OCI-LY3 (cell line): ENCODE data around the gene HELZ2.
A peak's percentile ranks its signal among the peaks of the same experiment; 100 is the strongest.

Experiments used
- H2AFZ ChIP-seq: fragments of 200-600, 300-600 bp; shearing (Covaris generic); 2 replicates; pipeline ENCODE4 v1.6.0; 2014; ENCODE audit warnings: antibody characterized with exemption, low read depth, low read length
- H3K27ac ChIP-seq: fragments of 200-600, 300-600 bp; sonication (generic); 2 replicates; pipeline ENCODE4 v1.5.1; 2014; ENCODE audit warnings: mild to moderate bottlenecking, low read length, moderate library complexity, mixed read lengths
- H3K27me3 ChIP-seq: fragments of 200-600, 300-600 bp; sonication (generic); 2 replicates; pipeline ENCODE4 v1.6.1; 2014; ENCODE audit warnings: low read depth, low read length, mixed read lengths
- H3K36me3 ChIP-seq: fragments of 200-600, 300-600 bp; sonication (generic); replicated peaks from 2 replicates; pipeline ENCODE3; 2014; ENCODE audit warnings: low read depth, low read length, mixed read lengths
- H3K4me1 ChIP-seq: fragments of 300-600, 200-600 bp; sonication (generic); 2 replicates; pipeline ENCODE4 v1.6.1; 2014; ENCODE audit warnings: low read length, mixed read lengths
- H3K4me2 ChIP-seq: fragments of 200-600, 300-600 bp; sonication (generic); 2 replicates; pipeline ENCODE4 v1.6.1; 2014; ENCODE audit warnings: low read length, mixed read lengths
- H3K4me3 ChIP-seq: fragments of 300-600, 200-600 bp; sonication (generic); 2 replicates; pipeline ENCODE4 v1.5.1; 2014; ENCODE audit warnings: antibody characterized with exemption, mild to moderate bottlenecking, low read length, moderate library complexity
- H3K79me2 ChIP-seq: fragments of 300-600, 200-600 bp; shearing (Covaris generic); 2 replicates; pipeline ENCODE4 v1.6.1; 2014; ENCODE audit warnings: mild to moderate bottlenecking, low read length, mixed read lengths
- H3K9ac ChIP-seq: fragments of 300-600, 200-600 bp; shearing (Covaris generic); 2 replicates; pipeline ENCODE4 v1.6.0; 2014; ENCODE audit warnings: mild to moderate bottlenecking, low read length, moderate library complexity
- H3K9me3 ChIP-seq: fragments of 200-600, 300-600 bp; shearing (Covaris generic); 2 replicates; pipeline ENCODE4 v1.6.1; 2014; ENCODE audit warnings: low read length, mixed read lengths; ENCODE audit not compliant: insufficient read depth
- H4K20me1 ChIP-seq: fragments of 200-600, 300-600 bp; sonication (generic); 2 replicates; pipeline ENCODE4 v1.6.1; 2016; ENCODE audit warnings: low read length, mixed read lengths; ENCODE audit not compliant: insufficient read depth
- EZH2phosphoT487 ChIP-seq: fragments of 200-600 bp; shearing (Covaris generic); IDR thresholded peaks from 2 replicates; pipeline ENCODE4 v1.6.1; 2018; ENCODE audit warnings: antibody characterized with exemption, mixed run types, low read depth
- TF ChIP-seq, protein P1 (sequence below): fragments of 200-600, 300-600 bp; sonication (generic); IDR thresholded peaks from 2 replicates; pipeline ENCODE4 v1.5.1; 2014; ENCODE audit warnings: antibody characterized with exemption, low read length, low read depth

The HELZ2 gene

GRCh38 chr20:63578224-63579016 is 4.4 kb upstream of the HELZ2 start:
- no peak overlapping the region for H2AFZ ChIP-seq
- TF ChIP-seq, protein P1, sequence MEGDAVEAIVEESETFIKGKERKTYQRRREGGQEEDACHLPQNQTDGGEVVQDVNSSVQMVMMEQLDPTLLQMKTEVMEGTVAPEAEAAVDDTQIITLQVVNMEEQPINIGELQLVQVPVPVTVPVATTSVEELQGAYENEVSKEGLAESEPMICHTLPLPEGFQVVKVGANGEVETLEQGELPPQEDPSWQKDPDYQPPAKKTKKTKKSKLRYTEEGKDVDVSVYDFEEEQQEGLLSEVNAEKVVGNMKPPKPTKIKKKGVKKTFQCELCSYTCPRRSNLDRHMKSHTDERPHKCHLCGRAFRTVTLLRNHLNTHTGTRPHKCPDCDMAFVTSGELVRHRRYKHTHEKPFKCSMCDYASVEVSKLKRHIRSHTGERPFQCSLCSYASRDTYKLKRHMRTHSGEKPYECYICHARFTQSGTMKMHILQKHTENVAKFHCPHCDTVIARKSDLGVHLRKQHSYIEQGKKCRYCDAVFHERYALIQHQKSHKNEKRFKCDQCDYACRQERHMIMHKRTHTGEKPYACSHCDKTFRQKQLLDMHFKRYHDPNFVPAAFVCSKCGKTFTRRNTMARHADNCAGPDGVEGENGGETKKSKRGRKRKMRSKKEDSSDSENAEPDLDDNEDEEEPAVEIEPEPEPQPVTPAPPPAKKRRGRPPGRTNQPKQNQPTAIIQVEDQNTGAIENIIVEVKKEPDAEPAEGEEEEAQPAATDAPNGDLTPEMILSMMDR: peak; percentile 37
- no peak for TF ChIP-seq EZH2phosphoT487
- H3K9ac ChIP-seq: no peak overlapping the region
- H3K27me3 ChIP-seq: peaks cover 39% of the 10 kb centered on the region
- no peaks in the 10 kb centered on the region for H3K9me3 ChIP-seq
- H3K4me2 ChIP-seq: no peak overlapping the region
- H3K36me3 ChIP-seq: no peaks in the 10 kb centered on the region
- H3K4me1 ChIP-seq: peaks cover 6% of the 10 kb centered on the region; the same call in 1 of the 2 replicates
- H4K20me1 ChIP-seq: no peaks in the 10 kb centered on the region
- no peaks in the 10 kb centered on the region for H3K79me2 ChIP-seq
- H3K4me3 ChIP-seq: no peak overlapping the region
- no peak overlapping the region for H3K27ac ChIP-seq

DNA sequence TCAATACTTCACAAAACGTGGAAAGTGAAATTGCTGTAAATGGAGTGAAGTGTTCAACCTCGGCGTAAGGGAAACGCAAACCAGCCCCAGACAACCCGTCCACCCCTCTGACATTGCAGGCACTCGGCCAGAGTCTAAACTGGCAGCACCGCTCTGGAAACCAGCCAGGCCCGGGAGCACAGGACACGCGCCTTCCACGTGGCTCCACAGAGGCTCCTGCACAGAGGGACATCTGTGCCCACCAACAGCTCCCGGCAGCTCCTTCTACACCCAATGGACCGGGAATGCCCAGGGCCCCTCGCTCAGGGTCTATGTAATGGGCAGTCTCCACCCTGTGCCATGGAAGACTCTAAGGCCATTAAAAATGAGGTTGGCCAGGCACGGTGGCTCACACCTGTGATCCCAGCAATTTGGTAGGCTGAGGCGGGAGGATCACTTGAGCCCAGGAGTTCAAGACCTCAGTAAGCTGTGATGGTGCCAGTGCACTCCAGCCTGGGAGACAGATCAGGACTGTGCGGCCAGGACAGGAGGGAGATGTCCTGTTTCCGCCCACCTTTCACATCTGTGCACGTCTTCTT is 3.4 kb upstream of the HELZ2 start:
- H3K4me3 ChIP-seq: no peak overlapping the region
- no peaks in the 10 kb centered on the region for H3K36me3 ChIP-seq
- H3K27me3 ChIP-seq: peaks cover 48% of the 10 kb centered on the region
- H4K20me1 ChIP-seq: 0 out of 2 replicates have a peak, but pooled peaks cover under 1% of the 10 kb centered on the region
- TF ChIP-seq EZH2phosphoT487: no peak
- TF ChIP-seq, protein P1: no peak
- H3K4me1 ChIP-seq: peaks cover 9% of the 10 kb centered on the region; the same call in 1 of the 2 replicates
- no peak overlapping the region for H3K27ac ChIP-seq
- no peak overlapping the region for H3K4me2 ChIP-seq
- no peak overlapping the region for H2AFZ ChIP-seq
- no peaks in the 10 kb centered on the region for H3K79me2 ChIP-seq
- H3K9me3 ChIP-seq: no peaks in the 10 kb centered on the region
- no peak overlapping the region for H3K9ac ChIP-seq

GRCh38 chr20:63576311-63576710 is 2.3 kb upstream of the HELZ2 start:
- Histone ChIP-seq H3K4me1 (peaks cover 9% of the 10 kb centered on the region; the same call in 1 of the 2 replicates), H3K9ac (no peak overlapping the region), H3K9me3 (no peaks in the 10 kb centered on the region), H3K27me3 (peaks cover 56% of the 10 kb centered on the region), H4K20me1 (peaks cover 8% of the 10 kb centered on the region), H3K79me2 (no peaks in the 10 kb centered on the region), H3K4me2 (no peak overlapping the region), H3K4me3 (no peak overlapping the region), H2AFZ (no peak overlapping the region), H3K27ac (no peak overlapping the region), H3K36me3 (no peaks in the 10 kb centered on the region)
- TF ChIP-seq, protein P1: no peak
- TF ChIP-seq EZH2phosphoT487: no peak

DNA sequence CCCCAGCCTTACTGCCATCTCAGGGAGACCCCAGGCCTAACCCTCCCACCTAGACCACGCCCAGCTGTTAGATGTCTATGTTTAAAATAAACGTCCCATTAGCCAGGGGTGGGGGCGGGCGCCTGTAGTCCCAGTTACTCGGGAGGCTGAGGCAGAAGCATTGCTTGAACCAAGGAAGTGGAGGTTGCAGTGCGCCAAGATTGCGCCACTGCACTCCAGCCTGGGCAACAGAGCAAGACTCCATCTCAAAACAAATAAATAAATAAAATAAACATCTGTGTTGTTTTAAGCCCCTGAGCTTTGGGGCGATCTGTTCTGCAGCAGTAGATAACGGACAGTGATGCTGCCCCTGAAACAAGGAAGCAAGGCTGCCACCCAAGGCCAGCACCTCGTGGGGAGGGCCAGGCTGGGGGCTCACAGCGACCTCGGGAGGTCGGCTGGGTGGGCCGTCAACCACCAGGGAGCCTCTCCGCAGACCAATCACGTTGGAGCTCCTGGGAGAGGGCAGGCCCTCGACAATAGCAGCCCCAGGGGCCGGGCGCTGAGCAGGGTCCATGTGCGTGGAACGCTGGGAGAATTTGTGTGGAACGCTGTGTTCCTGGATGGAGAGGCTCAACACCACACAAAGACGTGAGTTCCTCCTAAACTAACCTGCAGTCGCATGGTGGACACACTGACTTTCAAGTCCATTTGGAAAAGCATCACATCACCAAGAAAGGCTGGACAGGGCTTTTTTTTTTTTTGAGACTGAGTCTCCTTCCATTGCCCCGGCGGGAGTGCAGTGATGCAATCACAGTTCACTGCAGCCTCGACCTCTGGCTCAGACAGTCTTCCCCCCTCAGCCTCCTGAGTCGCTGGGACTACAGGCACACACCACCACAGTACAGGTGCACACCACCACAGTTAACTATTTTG is 1.0 kb upstream of the HELZ2 start:
- peaks cover 11% of the 10 kb centered on the region for H4K20me1 ChIP-seq
- peaks cover 9% of the 10 kb centered on the region; the same call in 1 of the 2 replicates for H3K4me1 ChIP-seq
- no peaks in the 10 kb centered on the region for H3K79me2 ChIP-seq
- peaks cover 63% of the 10 kb centered on the region for H3K27me3 ChIP-seq
- no peak overlapping the region for H3K27ac ChIP-seq
- no peaks in the 10 kb centered on the region for H3K9me3 ChIP-seq
- no peak overlapping the region for H3K9ac ChIP-seq
- no peak overlapping the region for H2AFZ ChIP-seq
- H3K36me3 ChIP-seq: no peaks in the 10 kb centered on the region
- H3K4me3 ChIP-seq: peak overlapping the region; percentile 84
- TF ChIP-seq, protein P1: no peak
- TF ChIP-seq EZH2phosphoT487: no peak
- peak overlapping the region; percentile 78 for H3K4me2 ChIP-seq
